NCI-H2107 (cell line): ENCODE measurements around the gene LOXL4.
A peak's percentile ranks its signal among the peaks of the same experiment; 100 is the strongest.

Source experiments
- DNase-seq: peaks from one replicate; lab custom pipeline; 2025; lab: John Stamatoyannopoulos, UW

The LOXL4 gene

GRCh38 chr10:98294270-98294627 lies 26.3 kb upstream of the LOXL4 start:
- DNase-seq, result no peak

- peak; percentile 7 for DNase-seq
Measured at GRCh38 chr10:98293550-98294269, 25.7 kb upstream of the LOXL4 start.

GRCh38 chr10:98292971-98293370 lies 25.0 kb upstream of the LOXL4 start:
- DNase-seq, result no peak

GRCh38 chr10:98289802-98290209 lies 21.8 kb upstream of the LOXL4 start:
- no peak for DNase-seq

GRCh38 chr10:98287321-98287720 lies 19.3 kb upstream of the LOXL4 start:
- DNase-seq, result no peak

- DNase-seq, result no peak
Measured at GRCh38 chr10:98286419-98286818, 18.4 kb upstream of the LOXL4 start.

GRCh38 chr10:98285416-98285815 lies 17.4 kb upstream of the LOXL4 start:
- no peak for DNase-seq

GRCh38 chr10:98276311-98276710 lies 8.3 kb upstream of the LOXL4 start:
- DNase-seq, result no peak

- DNase-seq, result no peak
Measured at GRCh38 chr10:98274562-98274961, 6.6 kb upstream of the LOXL4 start.

GRCh38 chr10:98273057-98273850 lies 5.3 kb upstream of the LOXL4 start:
- DNase-seq, result no peak

- no peak for DNase-seq
Measured at GRCh38 chr10:98272656-98273055, 4.7 kb upstream of the LOXL4 start.

- no peak for DNase-seq
Measured at GRCh38 chr10:98272245-98272644, 4.3 kb upstream of the LOXL4 start.

- DNase-seq, result no peak
Measured at GRCh38 chr10:98270786-98271185, 2.8 kb upstream of the LOXL4 start.

GRCh38 chr10:98270073-98270740 lies 2.2 kb upstream of the LOXL4 start:
- DNase-seq, result no peak

GRCh38 chr10:98269435-98269912 lies 1.5 kb upstream of the LOXL4 start:
- DNase-seq, result no peak

- DNase-seq, result no peak
Measured at GRCh38 chr10:98268694-98269431, 869 bp upstream of the LOXL4 start.

- no peak for DNase-seq
Measured at GRCh38 chr10:98267069-98267893, 713 bp downstream of the LOXL4 start.

- no peak for DNase-seq
Measured at GRCh38 chr10:98266647-98267046, 1.3 kb downstream of the LOXL4 start.

- DNase-seq, result no peak
Measured at GRCh38 chr10:98265403-98266378, 2.3 kb downstream of the LOXL4 start.
